GM19193 (cell line): ENCODE measurements around the gene OR5AS1.

Experiments used
- POLR2A ChIP-seq: IDR thresholded peaks from 4 replicates; pipeline ENCODE4 v1.6.1; 2011; ENCODE audit not compliant: insufficient read depth, insufficient read length; ENCODE audit errors: extremely low read depth

OR5AS1 gene

GRCh38 chr11:56027354-56027753 lies at the start of gene OR5AS1:
TSS of gene OR5AS1 (plus strand) at chr11:56027654. CDS start at chr11:56030419, 2,765 bp downstream.
- TF ChIP-seq POLR2A = no peak

- no peak for TF ChIP-seq POLR2A
Measured at GRCh38 chr11:55994525-55994924, 32.9 kb upstream of the OR5AS1 start, which contains the start of gene OR5F1. TSS of gene OR5F1 (minus strand) at chr11:55994625. CDS start at chr11:55994625, 0 bp downstream.

GRCh38 chr11:56010716-56011115 lies 16.7 kb upstream of the OR5AS1 start:
- no peak for TF ChIP-seq POLR2A

GRCh38 chr11:56013805-56014204 lies 13.6 kb upstream of the OR5AS1 start:
- TF ChIP-seq POLR2A = no peak

- TF ChIP-seq POLR2A = no peak
Measured at GRCh38 chr11:56045538-56045937, 18.1 kb downstream of the OR5AS1 start.

- no peak for TF ChIP-seq POLR2A
Measured at GRCh38 chr11:56048480-56048879, 21.0 kb downstream of the OR5AS1 start.

- TF ChIP-seq POLR2A = no peak
Measured at GRCh38 chr11:56049487-56049886, 22.0 kb downstream of the OR5AS1 start.

- no peak for TF ChIP-seq POLR2A
Measured at GRCh38 chr11:56066980-56067379, 39.5 kb downstream of the OR5AS1 start.
